HEK293T (cell line): ENCODE measurements around the gene ADCY3.

Source experiments
- CTCF ChIA-PET: fragments of 350-600 bp; formaldehyde crosslinking; extraction: SDS; loops from one replicate; lab custom pipeline; 2021; ENCODE audit warnings: antibody characterized with exemption, inconsistent platforms; lab: Yijun Ruan, JAX
- POLR2A ChIA-PET: fragments of 350-600 bp; formaldehyde crosslinking; extraction: SDS; loops from one replicate; lab custom pipeline; 2020; ENCODE audit warnings: antibody characterized with exemption, inconsistent platforms; lab: Yijun Ruan, JAX
- DNase-seq: peaks from one replicate; pipeline ENCODE4 v3.0.0; 2012; ENCODE audit warnings: mixed read lengths; ENCODE audit errors: extremely low spot score
- ARNT ChIP-seq: fragments of 450-650 bp; IDR thresholded peaks from 2 replicates; pipeline ENCODE4 v1.6.1; 2017; ENCODE audit warnings: mild to moderate bottlenecking
- BHLHE40 ChIP-seq: fragments of 450-650 bp; IDR thresholded peaks from 2 replicates; pipeline ENCODE4 v1.6.1; 2016; ENCODE audit warnings: mild to moderate bottlenecking, moderate library complexity, borderline replicate concordance
- CTBP1 ChIP-seq: fragments of 450-650 bp; IDR thresholded peaks from 2 replicates; pipeline ENCODE4 v1.6.1; 2016; ENCODE audit warnings: borderline replicate concordance
- ELF4 ChIP-seq: fragments of 450-650 bp; IDR thresholded peaks from 2 replicates; pipeline ENCODE4 v1.6.1; 2017; ENCODE audit warnings: antibody characterized with exemption
- FOXA1 ChIP-seq: fragments of 450-650 bp; IDR thresholded peaks from 2 replicates; pipeline ENCODE4 v1.6.1; 2016; ENCODE audit warnings: mild to moderate bottlenecking
- FOXK2 ChIP-seq: fragments of 450-650 bp; IDR thresholded peaks from 2 replicates; pipeline ENCODE4 v1.6.1; 2016; ENCODE audit warnings: mild to moderate bottlenecking
- FOXM1 ChIP-seq: fragments of 450-650 bp; IDR thresholded peaks from 2 replicates; pipeline ENCODE4 v1.6.1; 2017; ENCODE audit warnings: mild to moderate bottlenecking, borderline replicate concordance
- HDGF ChIP-seq: fragments of 450-650 bp; IDR thresholded peaks from 2 replicates; pipeline ENCODE4 v1.6.1; 2017; ENCODE audit warnings: antibody characterized with exemption, borderline replicate concordance
- L3MBTL2 ChIP-seq: fragments of 450-650 bp; conservative IDR thresholded peaks from 2 replicates; pipeline ENCODE4 v1.6.1; 2016; ENCODE audit warnings: mild to moderate bottlenecking
- LEF1 ChIP-seq: fragments of 450-650 bp; IDR thresholded peaks from 2 replicates; pipeline ENCODE4 v1.6.1; 2017; ENCODE audit warnings: mild to moderate bottlenecking, borderline replicate concordance
- NFRKB ChIP-seq: fragments of 450-650 bp; IDR thresholded peaks from 2 replicates; pipeline ENCODE4 v1.6.1; 2016; ENCODE audit warnings: mild to moderate bottlenecking, moderate library complexity
- SP1 ChIP-seq: fragments of 450-650 bp; IDR thresholded peaks from 2 replicates; pipeline ENCODE4 v1.6.1; 2017
- SUZ12 ChIP-seq: fragments of 450-650 bp; IDR thresholded peaks from 2 replicates; pipeline ENCODE4 v1.6.1; 2016; ENCODE audit warnings: mild to moderate bottlenecking
- TARDBP ChIP-seq: fragments of 450-650 bp; IDR thresholded peaks from 2 replicates; pipeline ENCODE4 v1.6.1; 2016
- ZNF384 ChIP-seq: fragments of 450-650 bp; IDR thresholded peaks from 2 replicates; pipeline ENCODE4 v1.6.1; 2016
- TF ChIP-seq, protein P1 (sequence below): fragments of 450-650 bp; IDR thresholded peaks from 2 replicates; pipeline ENCODE4 v1.6.1; 2016

Gene ADCY3

DNA sequence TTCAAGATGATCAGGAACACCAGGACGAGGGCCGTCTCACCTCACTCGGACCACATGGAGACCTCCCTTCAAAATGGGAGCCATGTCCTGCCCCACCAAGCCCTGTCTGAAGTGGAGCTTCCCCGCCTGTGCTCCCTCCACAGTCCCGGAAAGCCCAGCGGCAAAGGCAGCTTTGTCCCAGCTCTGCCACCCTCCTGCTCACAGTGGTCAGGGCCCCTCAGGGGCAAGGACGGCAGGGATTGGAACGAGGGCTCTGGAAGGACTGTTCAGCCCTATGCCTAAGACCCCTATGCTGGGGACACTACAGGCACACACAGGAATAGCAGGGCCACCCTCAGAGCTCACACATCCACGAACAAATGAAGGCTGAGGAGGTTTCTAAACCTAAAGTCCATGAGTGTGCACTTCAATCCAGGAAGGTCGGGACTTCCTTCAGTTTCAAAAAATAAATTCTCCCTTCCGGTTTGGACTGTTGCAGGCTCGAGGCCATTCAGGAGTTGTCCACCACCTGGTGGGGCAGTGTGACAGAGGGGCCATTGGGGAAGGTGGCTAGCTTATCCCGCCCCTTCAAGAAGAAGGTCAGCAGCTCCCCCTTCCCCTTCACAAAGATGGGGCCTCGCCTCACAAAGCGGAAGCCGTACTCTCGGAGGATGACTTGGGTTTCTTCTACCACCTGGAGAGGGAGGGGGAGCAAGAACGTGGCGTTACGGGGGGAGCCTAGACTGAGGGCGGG lies 100.4 kb downstream of the ADCY3 start:
- DNase-seq, result no peak
- ChIA-PET CTCF (interaction anchor here (0.5 to 2.0 kb wide), 4 partner anchors 8 to 409 kb away, joined by 3 to 4 read pairs (median 4); no protein-coding TSS in a partner anchor), POLR2A (interaction anchor here (1.4 kb wide), 1 partner anchor 13 kb away, joined by 3 read pairs; no protein-coding TSS in a partner anchor)
- no peak for TF ChIP-seq L3MBTL2
- no peak for TF ChIP-seq TARDBP
- no peak for TF ChIP-seq ZNF384
- no peak for TF ChIP-seq CTBP1
- TF ChIP-seq BHLHE40, result no peak
- TF ChIP-seq LEF1, result no peak
- no peak for TF ChIP-seq ELF4
- TF ChIP-seq, protein P1, sequence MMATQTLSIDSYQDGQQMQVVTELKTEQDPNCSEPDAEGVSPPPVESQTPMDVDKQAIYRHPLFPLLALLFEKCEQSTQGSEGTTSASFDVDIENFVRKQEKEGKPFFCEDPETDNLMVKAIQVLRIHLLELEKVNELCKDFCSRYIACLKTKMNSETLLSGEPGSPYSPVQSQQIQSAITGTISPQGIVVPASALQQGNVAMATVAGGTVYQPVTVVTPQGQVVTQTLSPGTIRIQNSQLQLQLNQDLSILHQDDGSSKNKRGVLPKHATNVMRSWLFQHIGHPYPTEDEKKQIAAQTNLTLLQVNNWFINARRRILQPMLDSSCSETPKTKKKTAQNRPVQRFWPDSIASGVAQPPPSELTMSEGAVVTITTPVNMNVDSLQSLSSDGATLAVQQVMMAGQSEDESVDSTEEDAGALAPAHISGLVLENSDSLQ, result no peak
- no peak for TF ChIP-seq HDGF

DNA sequence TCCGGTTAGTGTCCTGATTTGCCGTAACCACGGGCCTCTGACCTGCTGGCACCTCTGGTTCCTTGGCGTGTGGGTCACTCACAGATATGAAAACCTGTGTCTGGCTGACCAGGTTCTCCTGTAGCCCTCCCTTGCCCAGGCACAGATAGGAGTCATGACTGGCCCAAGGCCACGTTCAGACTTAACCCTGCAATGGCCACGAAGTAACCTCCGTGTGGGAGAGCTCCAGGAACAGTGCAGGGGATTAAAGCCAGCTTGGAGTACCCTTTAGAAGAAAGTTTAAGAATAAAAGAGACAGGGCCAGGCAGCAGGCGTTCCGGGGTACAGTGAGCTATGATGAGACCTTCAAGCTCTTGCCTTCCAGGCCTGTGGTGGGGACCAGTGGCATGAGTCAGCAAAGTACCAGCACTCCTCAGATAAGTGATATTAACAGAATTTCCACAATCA lies 101.3 kb downstream of the ADCY3 start:
- DNase-seq, result no peak
- CTCF ChIA-PET, result interaction anchor here (0.6 to 2.0 kb wide), 3 partner anchors 9 to 409 kb away, joined by 3 to 4 read pairs (median 3); no protein-coding TSS in a partner anchor
- POLR2A ChIA-PET, result no interaction called here
- no peak for TF ChIP-seq LEF1
- TF ChIP-seq FOXK2, result no peak
- TF ChIP-seq TARDBP, result no peak
- no peak for TF ChIP-seq NFRKB
- no peak for TF ChIP-seq CTBP1
- no peak for TF ChIP-seq ELF4
- TF ChIP-seq FOXM1, result no peak
- no peak for TF ChIP-seq BHLHE40
- TF ChIP-seq SUZ12, result no peak
- TF ChIP-seq ZNF384, result no peak
- no peak for TF ChIP-seq HDGF
- no peak for TF ChIP-seq FOXA1
- no peak for TF ChIP-seq ARNT

DNA sequence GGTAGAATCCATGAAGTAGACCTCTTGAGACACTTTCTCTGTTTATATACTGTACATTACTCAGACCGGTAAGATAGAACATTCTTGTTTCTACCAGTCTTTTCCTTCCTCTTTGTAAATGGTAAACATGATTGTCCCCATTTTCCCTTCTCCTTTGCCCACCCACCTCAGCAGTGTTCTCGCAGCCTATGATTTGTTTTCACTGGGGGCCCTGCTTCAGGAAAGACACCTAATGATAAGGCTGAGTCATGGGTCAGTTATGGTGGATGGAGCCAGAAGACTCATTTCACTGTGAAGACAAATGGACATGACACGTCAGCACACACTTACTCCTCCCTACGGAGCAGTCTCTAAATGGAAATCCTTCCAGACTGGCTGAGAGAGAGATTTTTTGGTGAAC lies 103.2 kb downstream of the ADCY3 start:
- no peak for DNase-seq
- TF ChIP-seq FOXM1 (no peak), TARDBP (no peak), SP1 (no peak), BHLHE40 (no peak), NFRKB (no peak), ARNT (no peak), CTBP1 (no peak), ELF4 (no peak), ZNF384 (no peak), FOXA1 (no peak), FOXK2 (no peak), HDGF (no peak), L3MBTL2 (no peak), SUZ12 (no peak), LEF1 (no peak)
- TF ChIP-seq, protein P1, result no peak
- ChIA-PET CTCF (no interaction called here), POLR2A (no interaction called here)

DNA sequence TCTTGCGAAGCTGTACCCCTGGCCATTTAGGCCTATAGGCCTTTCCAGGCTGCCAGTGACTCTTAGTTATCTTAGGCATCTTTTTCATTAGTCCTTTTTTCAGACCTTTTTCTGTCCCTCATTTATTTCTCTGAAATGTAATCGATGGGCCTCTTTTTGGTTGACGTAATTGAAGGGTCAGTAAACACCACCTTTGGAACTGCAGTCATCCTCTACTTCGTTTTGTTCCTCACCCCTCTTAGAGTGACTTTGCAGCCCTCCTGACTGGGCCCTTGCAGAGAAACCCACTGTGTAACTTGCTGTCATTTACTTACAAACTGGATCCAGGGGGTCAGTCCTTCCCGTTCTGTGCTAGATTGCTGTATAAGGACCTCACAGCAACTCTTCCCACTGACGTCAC lies 103.6 kb downstream of the ADCY3 start:
- no peak for DNase-seq
- ChIA-PET POLR2A (no interaction called here), CTCF (no interaction called here)
- TF ChIP-seq BHLHE40, result no peak
- no peak for TF ChIP-seq FOXM1
- no peak for TF ChIP-seq SP1
- TF ChIP-seq ARNT, result no peak
- TF ChIP-seq, protein P1, result no peak
- TF ChIP-seq ELF4, result no peak

DNA sequence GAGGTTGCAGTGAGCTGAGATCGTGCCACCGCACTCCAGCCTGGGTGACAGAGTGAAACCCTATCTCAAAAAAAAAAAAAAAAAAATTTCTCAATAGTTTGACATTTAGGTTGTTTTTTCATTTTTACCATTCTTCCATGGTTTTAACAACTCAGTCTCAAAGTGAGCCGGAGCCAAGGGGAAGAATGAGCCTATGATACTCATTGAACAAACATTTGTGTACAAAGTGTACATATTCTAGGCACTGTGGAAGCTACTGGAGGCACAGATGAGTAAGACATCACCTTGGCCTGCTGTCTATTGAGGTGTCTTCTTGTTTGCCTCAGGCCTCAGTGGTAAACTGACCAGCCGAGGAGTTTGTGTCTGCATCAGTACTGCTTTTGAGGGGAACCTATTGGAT lies 104.9 kb downstream of the ADCY3 start:
- ChIA-PET POLR2A (no interaction called here), CTCF (no interaction called here)
- TF ChIP-seq SUZ12, result no peak
- no peak for TF ChIP-seq L3MBTL2
- no peak for TF ChIP-seq ARNT
- no peak for TF ChIP-seq FOXA1
- no peak for TF ChIP-seq ELF4
- no peak for TF ChIP-seq SP1
- TF ChIP-seq HDGF, result no peak
- TF ChIP-seq ZNF384, result no peak
- TF ChIP-seq FOXM1, result no peak
- TF ChIP-seq BHLHE40, result no peak
- TF ChIP-seq, protein P1, result no peak
- TF ChIP-seq NFRKB, result no peak
- no peak for TF ChIP-seq TARDBP
- no peak for TF ChIP-seq LEF1
- TF ChIP-seq CTBP1, result no peak
- TF ChIP-seq FOXK2, result no peak
- no peak for DNase-seq
